ENCODE data around the gene KIAA2012.

DNA sequence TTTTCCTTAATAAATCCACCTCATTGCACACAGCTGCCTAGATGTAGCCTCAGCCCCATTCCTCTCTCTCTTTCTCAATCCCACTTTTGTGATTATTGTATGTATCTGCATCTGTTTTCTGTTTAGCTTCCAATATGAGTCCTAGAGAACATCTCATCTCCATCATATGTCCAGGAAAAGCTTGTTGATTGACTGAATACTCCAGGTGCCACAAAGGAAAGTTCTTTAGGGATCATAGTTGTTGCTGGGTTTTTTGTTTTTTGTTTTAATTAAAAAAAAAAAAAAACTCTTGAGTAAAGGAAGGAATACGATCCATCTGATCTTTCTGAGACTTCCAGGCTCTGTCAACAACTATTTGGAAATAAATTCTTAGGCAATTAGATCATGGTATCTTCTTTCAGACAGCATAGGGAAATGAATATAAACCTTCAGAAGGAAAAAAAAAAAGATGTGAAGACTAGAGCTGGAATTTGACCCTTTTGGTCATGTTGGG is 42.5 kb downstream of the KIAA2012 start:
- TF ChIP-seq, protein P1, sequence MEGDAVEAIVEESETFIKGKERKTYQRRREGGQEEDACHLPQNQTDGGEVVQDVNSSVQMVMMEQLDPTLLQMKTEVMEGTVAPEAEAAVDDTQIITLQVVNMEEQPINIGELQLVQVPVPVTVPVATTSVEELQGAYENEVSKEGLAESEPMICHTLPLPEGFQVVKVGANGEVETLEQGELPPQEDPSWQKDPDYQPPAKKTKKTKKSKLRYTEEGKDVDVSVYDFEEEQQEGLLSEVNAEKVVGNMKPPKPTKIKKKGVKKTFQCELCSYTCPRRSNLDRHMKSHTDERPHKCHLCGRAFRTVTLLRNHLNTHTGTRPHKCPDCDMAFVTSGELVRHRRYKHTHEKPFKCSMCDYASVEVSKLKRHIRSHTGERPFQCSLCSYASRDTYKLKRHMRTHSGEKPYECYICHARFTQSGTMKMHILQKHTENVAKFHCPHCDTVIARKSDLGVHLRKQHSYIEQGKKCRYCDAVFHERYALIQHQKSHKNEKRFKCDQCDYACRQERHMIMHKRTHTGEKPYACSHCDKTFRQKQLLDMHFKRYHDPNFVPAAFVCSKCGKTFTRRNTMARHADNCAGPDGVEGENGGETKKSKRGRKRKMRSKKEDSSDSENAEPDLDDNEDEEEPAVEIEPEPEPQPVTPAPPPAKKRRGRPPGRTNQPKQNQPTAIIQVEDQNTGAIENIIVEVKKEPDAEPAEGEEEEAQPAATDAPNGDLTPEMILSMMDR (IDR thresholded peaks at IDR 0.05): no peak
- no peak for TF ChIP-seq POLR2A (IDR thresholded peaks at IDR 0.05)
